PC-9 (cell line): ENCODE results near the gene KY. TPM values are rescaled to one million over a fixed set of nuclear protein-coding genes. Genes with fewer than 3 reads are reported as not detected.

Experiments used
- BruUV-seq: library from RNA; stranded (reverse); fragments of 400-500 nt; replicated peaks from 2 replicates; lab custom pipeline; 2021; lab: Mats Ljungman, UMichigan
- CTCF ChIA-PET: fragments of 300-600 bp; sonication (Branson Sonifier 250); formaldehyde crosslinking; loops from one replicate; lab custom pipeline; 2022; ENCODE audit warnings: antibody characterized with exemption; lab: Charles Lee
- POLR2A ChIA-PET: fragments of 300-600 bp; sonication (Branson Sonifier 250); formaldehyde crosslinking; loops from one replicate; lab custom pipeline; 2022; ENCODE audit warnings: antibody characterized with exemption; ENCODE audit not compliant: unreplicated experiment; lab: Charles Lee
- DNase-seq, 2 experiments: peaks; one replicate each; pipeline versions ENCODE4 v3.0.0 to v3.0.0-alpha.2; 2015 to 2022; ENCODE audit warnings: mixed read lengths in 1 of 2
- H2AFZ ChIP-seq: fragments of 200-600 bp; sonication (generic); 2 replicates; pipeline ENCODE4 v1.8.1; 2017; ENCODE audit warnings: antibody characterized with exemption
- H3F3A ChIP-seq: fragments of 200-600 bp; sonication (generic); 2 replicates; pipeline ENCODE4 v1.8.1; 2017; ENCODE audit warnings: antibody characterized with exemption, mild to moderate bottlenecking, low read depth; ENCODE audit not compliant: insufficient read depth
- H3K27ac ChIP-seq: fragments of 200-600 bp; sonication (generic); 2 replicates; pipeline ENCODE4 v1.6.1; 2016; ENCODE audit warnings: mixed run types
- H3K27me3 ChIP-seq: fragments of 200-600 bp; sonication (generic); 2 replicates; pipeline ENCODE4 v1.6.1; 2016; ENCODE audit warnings: low read depth, mixed run types; ENCODE audit not compliant: insufficient read depth
- H3K36me3 ChIP-seq: fragments of 200-600 bp; sonication (generic); 2 replicates; pipeline ENCODE4 v1.6.1; 2016; ENCODE audit warnings: low read depth, mixed run types
- H3K4me1 ChIP-seq: fragments of 200-600 bp; sonication (generic); replicated peaks from 2 replicates; pipeline ENCODE4 v1.6.1; 2016; ENCODE audit warnings: mixed run types; ENCODE audit not compliant: insufficient read depth
- H3K4me2 ChIP-seq: fragments of 200-600 bp; sonication (generic); 2 replicates; pipeline ENCODE4 v1.6.1; 2017; ENCODE audit warnings: mixed run types
- H3K4me3 ChIP-seq: fragments of 200-600 bp; sonication (generic); 2 replicates; pipeline ENCODE4 v1.6.1; 2016; ENCODE audit warnings: mixed run types
- H3K79me2 ChIP-seq: fragments of 200-600 bp; sonication (generic); 2 replicates; pipeline ENCODE4 v1.6.1; 2017; ENCODE audit warnings: low read depth, mixed run types
- H3K9me2 ChIP-seq: fragments of 200-600 bp; sonication (generic); 2 replicates; pipeline ENCODE4 v1.8.1; 2017; ENCODE audit warnings: mild to moderate bottlenecking; ENCODE audit not compliant: insufficient read depth
- H3K9me3 ChIP-seq: fragments of 200-600 bp; sonication (generic); 2 replicates; pipeline ENCODE4 v1.8.1; 2016; ENCODE audit warnings: low read depth; ENCODE audit not compliant: insufficient read depth
- H4K20me1 ChIP-seq: fragments of 200-600 bp; sonication (generic); 2 replicates; pipeline ENCODE4 v1.8.1; 2017; ENCODE audit not compliant: insufficient read depth
- CTCF ChIP-seq: fragments of 200-600 bp; sonication (generic); conservative IDR thresholded peaks from 2 replicates; pipeline ENCODE4 v1.6.1; 2017; ENCODE audit warnings: mixed run types, antibody characterized with exemption, mild to moderate bottlenecking, moderate library complexity
- EZH2 ChIP-seq: fragments of 200-600 bp; sonication (generic); IDR thresholded peaks from 2 replicates; pipeline ENCODE4 v1.8.0; 2017; ENCODE audit warnings: antibody characterized with exemption, low read depth
- intact Hi-C: fragments of 100-400 bp; cut with micrococcal nuclease; formaldehyde crosslinking; loops from one replicate; pipeline ENCODE4 v1.10.0; 2022; ENCODE audit not compliant: unreplicated experiment
- total RNA-seq: library from RNA; stranded (reverse); gene quantifications from 2 replicates; pipeline ENCODE4 v1.2.3, GENCODE V29; 2021

The KY gene
- total RNA-seq, 1 experiment from 2014 or later: not detected

GRCh38 chr3:134619884-134620445 is 30.9 kb downstream of the KY start:
- no TSS peak for BruUV-seq
- Histone ChIP-seq H3K79me2 (no peaks in the 10 kb centered on the region), H3K36me3 (no peaks in the 10 kb centered on the region), H3K4me1 (no peaks in the 10 kb centered on the region), H3K4me2 (no peak overlapping the region), H3K27me3 (peaks cover 30% of the 10 kb centered on the region), H3K9me3 (no peaks in the 10 kb centered on the region), H3F3A (no peaks in the 10 kb centered on the region), H2AFZ (no peak overlapping the region), H3K4me3 (no peak overlapping the region), H4K20me1 (no peaks in the 10 kb centered on the region), H3K9me2 (no peaks in the 10 kb centered on the region), H3K27ac (no peak overlapping the region)
- no peak for TF ChIP-seq CTCF
- TF ChIP-seq EZH2: no peak
- ChIA-PET POLR2A (no interaction called here), CTCF (no interaction called here)
- intact Hi-C loops: no loop called here
- no peak for DNase-seq

- intact Hi-C loops: no loop called here
- DNase-seq: no peak
- no peaks in the 10 kb centered on the region for H3F3A ChIP-seq
Observed at GRCh38 chr3:134619301-134619615, 31.6 kb downstream of the KY start.

GRCh38 chr3:134618478-134619300 is 32.1 kb downstream of the KY start:
- Histone ChIP-seq H3K79me2 (no peaks in the 10 kb centered on the region), H3K36me3 (no peaks in the 10 kb centered on the region), H4K20me1 (no peaks in the 10 kb centered on the region), H3K4me2 (no peak overlapping the region), H3K9me3 (no peaks in the 10 kb centered on the region), H3K9me2 (no peaks in the 10 kb centered on the region), H3K4me3 (no peak overlapping the region), H3K27ac (no peak overlapping the region), H3K4me1 (no peaks in the 10 kb centered on the region), H3K27me3 (peaks cover 35% of the 10 kb centered on the region), H3F3A (no peaks in the 10 kb centered on the region), H2AFZ (no peak overlapping the region)
- ChIA-PET CTCF (no interaction called here), POLR2A (interaction anchor here (0.6 kb wide), 1 partner anchor 18 kb away, joined by 5 read pairs; no protein-coding TSS in a partner anchor)
- TF ChIP-seq CTCF (no peak), EZH2 (no peak)
- no TSS peak for BruUV-seq
- no peak for DNase-seq
- intact Hi-C loops: no loop called here

More at GRCh38 chr3:134619301-134619615, 31.6 kb downstream of the KY start:
- Histone ChIP-seq H4K20me1 (no peaks in the 10 kb centered on the region), H3K4me3 (no peak overlapping the region), H3K4me1 (no peaks in the 10 kb centered on the region), H3K4me2 (no peak overlapping the region), H3K36me3 (no peaks in the 10 kb centered on the region), H3K27me3 (peaks cover 32% of the 10 kb centered on the region), H3K9me2 (no peaks in the 10 kb centered on the region), H3K9me3 (no peaks in the 10 kb centered on the region), H3K27ac (no peak overlapping the region), H2AFZ (no peak overlapping the region), H3K79me2 (no peaks in the 10 kb centered on the region)
- no peak for TF ChIP-seq CTCF
- TF ChIP-seq EZH2: no peak
- BruUV-seq: no TSS peak
- ChIA-PET POLR2A (no interaction called here), CTCF (no interaction called here)
